ENCODE results near the gene CNOT11. TPM values are rescaled to one million over a fixed set of nuclear protein-coding genes. Genes with fewer than 3 reads are reported as not detected.

Gene CNOT11
- total and polyA plus RNA-seq, 2 of the 13 experiments (the other 11 are each of a cell fraction or from before 2014, with no cell fraction given): 114 to 209 TPM

- peaks cover 49% of the 10 kb centered on the region for H3K79me2 ChIP-seq (ENCODE audit: insufficient read depth, low read length)
- no peaks in the 10 kb centered on the region for H3K9me3 ChIP-seq (ENCODE audit: low read length)
- peak overlapping the region; percentile 75 for H3K27ac ChIP-seq (ENCODE audit: extremely low read length, insufficient read depth, low read length)
- 0 out of 2 replicates have a peak overlapping the region, but pooled peaks have one; percentile 7 for H3K9ac ChIP-seq (ENCODE audit: insufficient read depth, low read depth, low read length)
- H3K4me2 ChIP-seq (ENCODE audit: low read depth, low read length): peak overlapping the region; percentile 8; the same call in 1 of the 2 replicates
- FAIRE-seq (no peak), ATAC-seq (peak; percentile 81), DNase-seq (ENCODE audit: low spot score) (peak; percentile 85)
- BruUV-seq (replicated peaks): no TSS peak
- H3K27me3 ChIP-seq (ENCODE audit: control insufficient read depth in 1 of 2, insufficient read depth in 2 of 2, low read length in 2 of 2): no peaks in the 10 kb centered on the region
- H4K20me1 ChIP-seq (ENCODE audit: insufficient read depth, low read length): no peaks in the 10 kb centered on the region
- in situ Hi-C loops (cut with HindIII; ENCODE audit: extremely low pct_ligation_motif_present, low pct_unique_long_range_greater_than_20kb): no loop called here
- H3K4me3 ChIP-seq (replicated peaks in 1 of 3; ENCODE audit: insufficient read depth in 1 of 3, low read depth in 2 of 3, low read length in 3 of 3): no peak overlapping the region
- WGBS (ENCODE audit: low lambda C conversion rate): 48% methylated on average over 1 of the region's 1 CpG
- intact Hi-C loops (cut with micrococcal nuclease; ENCODE audit: unreplicated experiment): no loop called here
- no peak overlapping the region for H2AFZ ChIP-seq (ENCODE audit: low read length)
- H3K36me3 ChIP-seq (replicated peaks in 1 of 2; ENCODE audit: control insufficient read depth in 1 of 2, insufficient read depth in 2 of 2, low read length in 2 of 2): peaks cover 31 to 75% of the 10 kb centered on the region in 2 experiments
- ChIA-PET CTCF (ENCODE audit: low intra/inter-chr PET ratio, low total read pairs) (no interaction called here), POLR2A (interaction anchor here (1.3 to 1.5 kb wide), 3 partner anchors 10 to 45 kb away, joined by 4 to 7 read pairs (median 5); partner anchors contain the start of gene RNF149)
- H3K4me1 ChIP-seq (ENCODE audit: insufficient read depth, low read length): peaks cover 89% of the 10 kb centered on the region
- TF ChIP-seq ZFP36L2 (CRISPR knock-in tag; IDR thresholded peaks at IDR 0.05) (no peak), ZFYVE20 (CRISPR knock-in tag; IDR thresholded peaks at IDR 0.05; ENCODE audit: borderline replicate concordance, low read depth) (no peak), ZNF331 (CRISPR knock-in tag; IDR thresholded peaks at IDR 0.05) (no peak), ZNF263 (CRISPR knock-in tag; IDR thresholded peaks at IDR 0.05) (no peak), THAP8 (CRISPR knock-in tag; IDR thresholded peaks at IDR 0.05; ENCODE audit: borderline replicate concordance) (no peak), YEATS4 (CRISPR knock-in tag; IDR thresholded peaks at IDR 0.05; ENCODE audit: borderline replicate concordance) (no peak), GATA4 (IDR thresholded peaks at IDR 0.05; ENCODE audit: borderline replicate concordance, low read depth) (no peak), SNAPC2 (CRISPR knock-in tag; IDR thresholded peaks at IDR 0.05) (no peak), ZNF543 (CRISPR knock-in tag; IDR thresholded peaks at IDR 0.05) (no peak), ZNF441 (CRISPR knock-in tag; IDR thresholded peaks at IDR 0.05; ENCODE audit: borderline replicate concordance) (no peak), ZNF570 (CRISPR knock-in tag; IDR thresholded peaks at IDR 0.05; ENCODE audit: borderline replicate concordance) (no peak), NCOA1 (CRISPR knock-in tag; IDR thresholded peaks at IDR 0.05) (no peak), ZNF883 (CRISPR knock-in tag; IDR thresholded peaks at IDR 0.05; ENCODE audit: not compliant biosample characterization) (no peak), ZC3H13 (CRISPR knock-in tag; IDR thresholded peaks at IDR 0.05) (0 out of 2 replicates have a peak, but pooled peaks have one; percentile 44), ZNF333 (CRISPR knock-in tag; IDR thresholded peaks at IDR 0.05; ENCODE audit: borderline replicate concordance) (no peak), NFE2L2 (IDR thresholded peaks at IDR 0.05; ENCODE audit: low read length) (0 out of 2 replicates have a peak, but pooled peaks have one; percentile 7), ARID2 (CRISPR knock-in tag; IDR thresholded peaks at IDR 0.05; ENCODE audit: borderline replicate concordance) (no peak), MYPOP (CRISPR knock-in tag; IDR thresholded peaks at IDR 0.05) (no peak), FOXA1 (IDR thresholded peaks at IDR 0.05) (no peak), FOXA1 (CRISPR knock-in tag; IDR thresholded peaks at IDR 0.05) (peak; percentile 41; the same call in 1 of the 2 replicates), CAMTA2 (CRISPR knock-in tag; IDR thresholded peaks at IDR 0.05; ENCODE audit: borderline replicate concordance) (no peak), ZGPAT (CRISPR knock-in tag; IDR thresholded peaks at IDR 0.05) (peak; percentile 59; the same call in 1 of the 2 replicates), HNRNPL (IDR thresholded peaks at IDR 0.05; ENCODE audit: low read depth, low read length) (no peak), ZFP82 (CRISPR knock-in tag; IDR thresholded peaks at IDR 0.05; ENCODE audit: borderline replicate concordance) (no peak), EEA1 (CRISPR knock-in tag; IDR thresholded peaks at IDR 0.05; ENCODE audit: borderline replicate concordance) (no peak)
These were observed 10.7 kb downstream of the CNOT11 start for GRCh38 chr2:101263377-101263800.

All from HepG2 (cell line).